ENCODE results near the gene IGSF3.

IGSF3 gene

GRCh38 chr1:116532671-116533428 lies 134.7 kb downstream of the IGSF3 start:
- no peak for FAIRE-seq
- DNase-seq (ENCODE audit: insufficient read length, low spot score): no peak

DNA sequence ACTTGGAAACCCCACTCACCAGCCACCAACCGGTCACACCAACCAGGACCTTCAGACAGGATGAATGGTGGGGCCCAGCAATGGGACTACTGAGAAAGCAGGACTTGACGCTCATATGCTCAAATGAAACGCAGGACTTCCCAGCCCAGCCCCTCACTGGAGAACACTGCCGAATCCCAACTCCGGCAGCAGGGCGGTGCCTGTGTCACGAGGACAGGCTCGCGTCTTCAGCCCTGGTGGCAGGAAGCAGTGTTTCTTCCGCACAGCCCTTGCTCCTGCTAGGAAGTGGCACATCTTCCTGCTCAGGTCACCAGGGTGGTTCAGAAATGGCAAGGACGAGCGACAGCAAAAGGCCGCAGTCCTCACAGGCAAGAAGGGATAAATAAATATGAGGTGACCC lies 135.6 kb downstream of the IGSF3 start:
- DNase-seq (ENCODE audit: insufficient read length, low spot score) (no peak), FAIRE-seq (no peak)

DNA sequence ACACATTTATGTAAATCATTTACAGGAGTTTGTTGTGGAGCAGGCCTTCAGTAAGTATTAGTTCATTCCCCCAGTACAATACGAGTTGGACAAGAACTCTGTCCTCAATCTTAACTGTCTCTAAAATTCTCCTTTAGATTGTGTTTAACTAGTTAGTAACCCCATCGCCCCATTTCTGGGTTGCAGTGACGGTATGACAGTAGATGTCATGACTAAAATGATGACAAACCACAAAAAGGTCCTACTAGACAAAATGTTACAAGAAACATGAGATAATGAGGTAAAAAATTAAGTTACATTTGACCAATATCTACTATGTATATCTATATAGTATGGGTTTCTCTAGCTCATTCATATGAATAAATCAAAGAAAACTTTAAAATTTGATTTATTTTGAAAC lies 137.9 kb downstream of the IGSF3 start:
- DNase-seq (ENCODE audit: insufficient read length, low spot score): no peak
- no peak for FAIRE-seq

GRCh38 chr1:116529199-116529631 lies 138.3 kb downstream of the IGSF3 start:
- DNase-seq (ENCODE audit: insufficient read length, low spot score): no peak
- FAIRE-seq: no peak

- FAIRE-seq (no peak), DNase-seq (ENCODE audit: insufficient read length, low spot score) (no peak)
These were observed 139.0 kb downstream of the IGSF3 start for GRCh38 chr1:116528329-116529083.

DNA sequence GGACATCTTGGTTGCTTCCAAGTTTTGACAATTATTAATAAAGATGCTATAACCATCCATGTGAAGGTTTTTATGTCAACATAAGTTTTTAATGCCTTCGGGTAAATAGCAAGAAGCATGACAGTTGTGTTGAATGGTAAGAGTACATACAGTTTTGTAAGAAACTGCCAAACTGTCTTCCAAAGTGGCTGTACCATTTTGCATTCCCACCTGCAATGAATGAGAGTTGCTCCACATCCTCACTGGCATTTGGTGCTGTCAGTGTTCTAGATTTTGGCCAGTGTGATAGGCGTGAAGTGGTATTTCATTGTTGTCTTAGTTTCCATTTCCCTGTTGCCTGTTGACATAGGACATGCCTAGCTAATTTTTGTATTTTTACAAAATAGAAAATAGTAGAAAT lies 142.1 kb downstream of the IGSF3 start:
- DNase-seq (ENCODE audit: insufficient read length, low spot score): no peak
- no peak for FAIRE-seq
